Prostate gland (tissue), 2 donors: ENCODE data around the gene DMD.

ENCODE experiments used
- POLR2A ChIP-seq: fragments of 450-650 bp; IDR thresholded peaks from one replicate; pipeline ENCODE4 v1.6.1; 2016; ENCODE audit warnings: antibody characterized with exemption, mild to moderate bottlenecking
- POLR2AphosphoS5 ChIP-seq: sonication (generic); formaldehyde crosslinking; IDR thresholded peaks from one replicate; pipeline ENCODE4 v1.6.1; 2017; ENCODE audit warnings: antibody characterized with exemption
- TF ChIP-seq, protein P1 (sequence below), 4 experiments: fragments of 200-600 bp in 2 of 4; fragments of 450-650 bp in 2 of 4; sonication (generic) in 2 of 4; IDR thresholded peaks; 1 replicate in 3 of 4; 2 replicates in 1 of 4; pipeline ENCODE4 v1.5.1; 2016 to 2019; ENCODE audit warnings: antibody characterized with exemption in 4 of 4, mild to moderate bottlenecking in 2 of 4, moderate library complexity in 2 of 4

DNA sequence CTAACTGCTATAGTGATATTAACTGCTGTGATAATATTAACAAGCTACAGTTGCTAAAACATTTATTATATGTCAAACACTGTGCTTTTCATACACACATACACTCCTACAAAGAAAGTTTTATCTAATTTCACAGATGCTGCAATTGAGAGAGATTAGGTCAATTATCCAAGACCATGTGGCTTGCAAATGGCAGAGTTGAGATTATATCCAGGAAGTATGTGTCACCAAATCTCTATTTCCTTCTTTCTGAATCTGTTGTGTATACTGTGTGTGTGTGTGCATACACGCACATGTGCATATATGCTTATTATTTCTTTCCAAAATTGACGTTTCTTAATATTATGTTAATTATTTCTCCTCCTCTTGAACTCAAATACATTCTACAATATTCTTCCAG is 1363.6 kb downstream of the DMD start:
- TF ChIP-seq POLR2A (no peak), POLR2AphosphoS5 (no peak)
- TF ChIP-seq, protein P1, sequence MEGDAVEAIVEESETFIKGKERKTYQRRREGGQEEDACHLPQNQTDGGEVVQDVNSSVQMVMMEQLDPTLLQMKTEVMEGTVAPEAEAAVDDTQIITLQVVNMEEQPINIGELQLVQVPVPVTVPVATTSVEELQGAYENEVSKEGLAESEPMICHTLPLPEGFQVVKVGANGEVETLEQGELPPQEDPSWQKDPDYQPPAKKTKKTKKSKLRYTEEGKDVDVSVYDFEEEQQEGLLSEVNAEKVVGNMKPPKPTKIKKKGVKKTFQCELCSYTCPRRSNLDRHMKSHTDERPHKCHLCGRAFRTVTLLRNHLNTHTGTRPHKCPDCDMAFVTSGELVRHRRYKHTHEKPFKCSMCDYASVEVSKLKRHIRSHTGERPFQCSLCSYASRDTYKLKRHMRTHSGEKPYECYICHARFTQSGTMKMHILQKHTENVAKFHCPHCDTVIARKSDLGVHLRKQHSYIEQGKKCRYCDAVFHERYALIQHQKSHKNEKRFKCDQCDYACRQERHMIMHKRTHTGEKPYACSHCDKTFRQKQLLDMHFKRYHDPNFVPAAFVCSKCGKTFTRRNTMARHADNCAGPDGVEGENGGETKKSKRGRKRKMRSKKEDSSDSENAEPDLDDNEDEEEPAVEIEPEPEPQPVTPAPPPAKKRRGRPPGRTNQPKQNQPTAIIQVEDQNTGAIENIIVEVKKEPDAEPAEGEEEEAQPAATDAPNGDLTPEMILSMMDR (IDR thresholded peaks at IDR 0.05) = no peak
